Measurements from ENCODE around the gene PRR11.
"Not testable (repeated sequence)": the region's sequence is repeated elsewhere in the genome, so short reads cannot be mapped to it uniquely, and the experiment has no call there.

PRR11 gene

DNA sequence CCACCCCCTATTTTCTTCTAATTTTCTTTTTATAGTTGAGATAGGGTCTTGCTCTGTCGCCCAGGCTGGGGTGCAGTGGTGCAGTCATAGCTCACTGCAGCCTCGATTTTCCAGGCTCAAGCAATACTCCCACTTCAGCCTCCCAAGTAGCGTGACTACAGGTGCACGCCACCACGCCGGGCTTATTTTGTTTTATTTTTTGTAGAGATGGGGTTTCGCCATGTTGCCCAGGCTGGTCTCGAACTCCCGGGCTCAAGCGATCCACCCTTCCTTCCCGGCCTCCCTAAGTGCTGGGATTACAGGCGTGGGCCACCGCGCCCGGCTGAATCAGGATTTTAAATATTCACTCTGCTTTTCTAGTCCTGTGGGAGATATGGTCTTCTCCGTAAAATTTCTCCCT, 63.8 kb downstream of the PRR11 start:
- no peak overlapping the region for H3K4me3 ChIP-seq (replicated peaks; ENCODE audit: low read depth, low read length)
- TF ChIP-seq, protein P1, sequence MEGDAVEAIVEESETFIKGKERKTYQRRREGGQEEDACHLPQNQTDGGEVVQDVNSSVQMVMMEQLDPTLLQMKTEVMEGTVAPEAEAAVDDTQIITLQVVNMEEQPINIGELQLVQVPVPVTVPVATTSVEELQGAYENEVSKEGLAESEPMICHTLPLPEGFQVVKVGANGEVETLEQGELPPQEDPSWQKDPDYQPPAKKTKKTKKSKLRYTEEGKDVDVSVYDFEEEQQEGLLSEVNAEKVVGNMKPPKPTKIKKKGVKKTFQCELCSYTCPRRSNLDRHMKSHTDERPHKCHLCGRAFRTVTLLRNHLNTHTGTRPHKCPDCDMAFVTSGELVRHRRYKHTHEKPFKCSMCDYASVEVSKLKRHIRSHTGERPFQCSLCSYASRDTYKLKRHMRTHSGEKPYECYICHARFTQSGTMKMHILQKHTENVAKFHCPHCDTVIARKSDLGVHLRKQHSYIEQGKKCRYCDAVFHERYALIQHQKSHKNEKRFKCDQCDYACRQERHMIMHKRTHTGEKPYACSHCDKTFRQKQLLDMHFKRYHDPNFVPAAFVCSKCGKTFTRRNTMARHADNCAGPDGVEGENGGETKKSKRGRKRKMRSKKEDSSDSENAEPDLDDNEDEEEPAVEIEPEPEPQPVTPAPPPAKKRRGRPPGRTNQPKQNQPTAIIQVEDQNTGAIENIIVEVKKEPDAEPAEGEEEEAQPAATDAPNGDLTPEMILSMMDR (IDR thresholded peaks at IDR 0.05; ENCODE audit: low read length, missing control alignments), result no peak
- no peak for DNase-seq (ENCODE audit: low read depth)

DNA sequence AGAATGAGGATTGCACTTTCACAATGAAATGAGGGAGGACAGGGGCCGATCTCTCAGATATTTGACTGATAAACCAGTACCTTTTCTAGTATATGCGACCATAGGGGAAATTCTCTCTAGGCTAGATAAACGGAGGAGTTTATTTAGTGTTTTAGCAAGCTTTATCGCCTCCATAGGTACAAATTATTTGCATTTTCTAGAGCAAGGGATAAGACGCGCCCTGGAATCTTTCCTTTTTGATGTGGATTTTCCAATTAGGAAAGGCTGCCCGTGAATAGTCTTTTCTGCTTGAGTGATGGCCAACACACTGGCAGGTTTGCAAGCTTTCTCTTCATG, 64.4 kb downstream of the PRR11 start:
- H3K4me3 ChIP-seq (replicated peaks; ENCODE audit: low read depth, low read length), result peak overlapping the region; percentile 79
- TF ChIP-seq, protein P1 (IDR thresholded peaks at IDR 0.05; ENCODE audit: low read length, missing control alignments), result no peak
- DNase-seq (ENCODE audit: low read depth), result no peak

DNA sequence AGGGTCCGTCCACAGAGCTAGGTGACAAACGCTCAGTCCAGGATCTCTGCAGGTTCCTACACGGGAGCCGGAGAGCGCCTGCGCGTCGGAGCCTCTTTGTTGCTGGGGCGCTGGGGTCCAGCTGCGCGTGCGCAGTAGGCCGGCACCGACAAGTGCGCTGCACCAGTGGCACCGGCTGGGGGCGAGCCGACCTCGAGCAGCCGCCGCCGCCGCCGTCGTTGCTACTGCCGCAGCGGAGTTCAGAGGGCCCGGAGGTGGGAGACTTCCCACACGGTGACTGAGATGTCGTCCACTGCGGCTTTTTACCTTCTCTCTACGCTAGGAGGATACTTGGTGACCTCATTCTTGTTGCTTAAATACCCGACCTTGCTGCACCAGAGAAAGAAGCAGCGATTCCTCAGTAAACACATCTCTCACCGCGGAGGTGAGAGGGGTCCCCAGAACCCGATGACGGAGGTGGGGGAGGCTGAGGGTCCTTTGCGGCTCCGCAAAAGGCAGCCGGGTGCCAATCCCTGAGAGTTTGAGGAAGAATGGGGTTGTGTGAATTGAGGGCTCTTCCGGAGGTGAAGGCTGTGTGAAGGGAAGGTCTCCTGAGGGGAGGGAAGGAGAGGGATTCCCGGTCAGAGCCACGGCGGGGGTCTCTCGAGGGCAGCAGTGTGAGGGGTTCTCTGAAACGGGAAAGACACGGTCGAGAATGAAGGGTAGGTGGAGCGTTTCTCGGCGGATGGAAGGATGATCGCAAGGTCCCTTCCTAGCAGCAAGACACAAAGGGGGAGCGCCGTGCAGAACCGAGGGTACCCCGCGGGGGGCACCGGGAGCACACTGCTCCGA, 65.0 kb downstream of the PRR11 start, which contains the start of gene GDPD1:
Gene GDPD1 (plus strand): TSS at position 184 of the 831 bp plus-strand sequence. CDS start 99 bp downstream, at position 283.
- TF ChIP-seq, protein P1 (IDR thresholded peaks at IDR 0.05; ENCODE audit: low read length, missing control alignments), result peak; percentile 33
- H3K4me3 ChIP-seq (replicated peaks; ENCODE audit: low read depth, low read length), result peak within 1 kb of the TSS; percentile 79
- DNase-seq (ENCODE audit: low read depth), result peak; percentile 94

DNA sequence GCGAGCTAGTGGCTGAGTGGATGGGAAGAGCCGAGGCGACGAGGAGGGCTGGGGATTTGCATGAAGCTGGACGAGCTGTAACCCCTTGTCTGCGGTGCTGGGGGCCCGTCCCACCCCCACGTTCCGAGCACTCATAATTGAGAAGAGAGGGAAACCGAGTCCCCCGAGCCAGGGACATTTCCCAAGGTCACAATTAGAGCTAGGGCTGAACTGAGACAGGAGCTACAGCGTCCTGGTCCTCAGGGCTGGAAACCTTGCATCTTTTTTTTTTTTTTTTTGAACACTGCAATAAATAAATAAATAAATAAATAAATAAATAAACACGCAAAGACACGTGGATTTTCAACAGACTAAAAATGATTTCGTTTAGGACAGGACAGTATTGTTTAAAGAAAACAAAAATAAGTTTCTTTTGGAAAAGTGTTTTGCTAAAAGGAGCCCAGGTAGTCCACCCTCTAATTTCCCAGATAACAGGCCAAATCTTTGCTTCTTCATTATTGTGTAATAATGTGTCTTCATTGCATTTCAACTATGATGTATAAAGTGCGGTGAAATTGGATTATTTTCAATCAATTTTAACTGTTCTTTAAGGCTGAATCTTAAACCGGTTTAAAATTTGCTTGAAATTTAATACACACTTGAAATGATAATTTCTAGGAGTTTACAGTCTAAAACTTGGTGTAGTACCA, 65.8 kb downstream of the PRR11 start:
- H3K4me3 ChIP-seq (replicated peaks; ENCODE audit: low read depth, low read length), result peak overlapping the region; percentile 79
- peak; percentile 5 for DNase-seq (ENCODE audit: low read depth)
- TF ChIP-seq, protein P1 (IDR thresholded peaks at IDR 0.05; ENCODE audit: low read length, missing control alignments), result no peak

DNA sequence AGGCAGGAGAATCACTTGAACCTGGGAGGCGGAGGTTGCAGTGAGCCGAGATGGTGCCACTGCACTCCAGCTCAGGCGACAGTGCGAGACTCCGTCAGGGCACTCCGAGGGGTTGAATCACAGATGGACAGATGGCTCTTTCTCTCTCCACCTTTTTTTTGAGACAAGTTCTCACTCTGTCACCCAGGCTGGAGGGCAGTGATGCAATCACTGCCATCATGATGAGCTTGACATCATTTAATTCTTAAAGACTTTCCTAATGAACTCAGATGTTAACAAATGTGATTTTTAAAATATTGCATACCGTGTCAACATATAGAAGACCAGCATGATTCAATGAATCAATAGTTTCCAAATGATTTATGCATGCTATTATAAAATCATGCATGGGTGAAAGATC, 68.3 kb downstream of the PRR11 start:
- TF ChIP-seq, protein P1 (IDR thresholded peaks at IDR 0.05; ENCODE audit: low read length, missing control alignments), result no peak
- no peak for DNase-seq (ENCODE audit: low read depth)
- H3K4me3 ChIP-seq (replicated peaks; ENCODE audit: low read depth, low read length), result no peak overlapping the region

DNA sequence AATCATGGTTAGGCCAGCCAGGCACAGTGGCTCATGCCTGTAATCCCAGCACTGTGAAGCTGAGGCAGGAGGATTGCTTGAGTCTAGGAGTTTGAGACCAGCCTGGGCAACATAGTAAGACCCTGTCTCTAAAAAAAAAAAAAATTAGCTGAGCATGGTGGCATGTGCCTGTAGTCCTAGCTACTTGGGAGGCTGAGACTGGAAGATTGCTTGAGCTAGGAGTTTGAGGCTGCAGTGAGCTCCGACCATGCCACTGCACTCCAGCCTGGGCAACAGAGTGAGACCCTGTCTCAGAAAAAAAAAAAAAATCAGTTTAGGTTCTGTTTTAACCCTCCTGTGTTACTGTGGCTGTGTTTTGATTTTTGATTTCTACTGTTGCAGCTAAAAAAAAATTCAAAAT, 73.0 kb downstream of the PRR11 start:
- not testable (repeated sequence) for DNase-seq (ENCODE audit: low read depth); H3K4me3 ChIP-seq (replicated peaks; ENCODE audit: low read depth, low read length)

DNA sequence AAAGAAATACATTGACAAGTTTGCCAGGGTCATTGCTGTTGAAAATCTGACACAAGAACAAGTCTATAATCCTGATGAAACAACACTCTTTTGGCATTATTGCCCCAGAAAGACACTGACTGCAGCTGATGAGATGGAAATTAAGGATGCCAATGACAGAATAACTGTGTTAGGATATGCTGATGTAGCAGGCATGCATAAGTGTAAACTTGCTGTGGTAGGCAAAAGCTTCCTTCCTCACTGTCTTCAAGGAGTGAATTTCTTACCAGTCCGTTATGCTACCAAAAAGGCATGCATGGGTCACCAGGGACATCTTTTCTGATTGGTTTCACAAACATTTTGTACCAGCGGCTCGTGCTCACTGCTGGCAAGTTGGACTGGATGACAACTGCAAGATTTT, 75.2 kb downstream of the PRR11 start:
- DNase-seq (ENCODE audit: low read depth), result no peak
- TF ChIP-seq, protein P1 (IDR thresholded peaks at IDR 0.05; ENCODE audit: low read length, missing control alignments), result no peak
- no peak overlapping the region for H3K4me3 ChIP-seq (replicated peaks; ENCODE audit: low read depth, low read length)
